HG03442 (cell line): ENCODE results near the gene PGBD5.
"Not testable (repeated sequence)": the region's sequence is repeated elsewhere in the genome, so short reads cannot be mapped to it uniquely, and the experiment has no call there.

Experiments
- ATAC-seq: cut with Tn5 transposase; IDR thresholded peaks from one replicate; pipeline ENCODE4 v1.9.1; 2021; ENCODE audit warnings: mild to moderate bottlenecking, moderate library complexity; ENCODE audit not compliant: unreplicated experiment

PGBD5 gene

GRCh38 chr1:230425252-230426091 lies 660 bp downstream of the PGBD5 start:
- ATAC-seq = peak; percentile 14

GRCh38 chr1:230424391-230425251 lies 1.5 kb downstream of the PGBD5 start:
- no peak for ATAC-seq

- ATAC-seq = no peak
These were observed 2.2 kb downstream of the PGBD5 start for GRCh38 chr1:230423951-230424350.

- ATAC-seq = no peak
These were observed 2.9 kb downstream of the PGBD5 start for GRCh38 chr1:230423261-230423660.

- no peak for ATAC-seq
These were observed 3.7 kb downstream of the PGBD5 start for GRCh38 chr1:230422221-230422981.

- ATAC-seq = no peak
These were observed 4.7 kb downstream of the PGBD5 start for GRCh38 chr1:230421481-230421880.

- ATAC-seq = not testable (repeated sequence)
These were observed 5.8 kb downstream of the PGBD5 start for GRCh38 chr1:230420372-230420771.

- ATAC-seq = no peak
These were observed 9.7 kb downstream of the PGBD5 start for GRCh38 chr1:230416430-230416829.

GRCh38 chr1:230415405-230416132 lies 10.6 kb downstream of the PGBD5 start:
- ATAC-seq = no peak

- no peak for ATAC-seq
These were observed 11.4 kb downstream of the PGBD5 start for GRCh38 chr1:230414694-230415093.

GRCh38 chr1:230414102-230414501 lies 12.0 kb downstream of the PGBD5 start:
- no peak for ATAC-seq

GRCh38 chr1:230413061-230413460 lies 13.1 kb downstream of the PGBD5 start:
- no peak for ATAC-seq

GRCh38 chr1:230408971-230409370 lies 17.2 kb downstream of the PGBD5 start:
- ATAC-seq = no peak

GRCh38 chr1:230407351-230407750 lies 18.8 kb downstream of the PGBD5 start:
- no peak for ATAC-seq

- ATAC-seq = not testable (repeated sequence)
These were observed 19.4 kb downstream of the PGBD5 start for GRCh38 chr1:230406727-230407126.

GRCh38 chr1:230403442-230403841 lies 22.7 kb downstream of the PGBD5 start:
- ATAC-seq = no peak

GRCh38 chr1:230401763-230402294 lies 24.3 kb downstream of the PGBD5 start:
- no peak for ATAC-seq

- ATAC-seq = no peak
These were observed 25.0 kb downstream of the PGBD5 start for GRCh38 chr1:230401101-230401500.

- ATAC-seq = no peak
These were observed 26.2 kb downstream of the PGBD5 start for GRCh38 chr1:230400007-230400344.

- no peak for ATAC-seq
These were observed 26.7 kb downstream of the PGBD5 start for GRCh38 chr1:230399321-230400006.
